Stimulated activated naive CD8-positive, alpha-beta T cell treated with anti-CD3 and anti-CD28 coated beads, Interleukin-15, Interleukin-2, amounts not matched to agents 100 U/mL and 50 U/mL, for 24 hours (primary cell): Measurements from ENCODE around the gene NFE2L2.
"Not testable (repeated sequence)": the region's sequence is repeated elsewhere in the genome, so short reads cannot be mapped to it uniquely, and the experiment has no call there.

Experiments
- ATAC-seq: fragments of 150-1000 bp; cut with Tn5 transposase; one replicate; pipeline ENCODE4 v1.10.0; 2021
- DNase-seq: peaks from one replicate; pipeline ENCODE4 v3.0.0; 2021

NFE2L2 gene

DNA sequence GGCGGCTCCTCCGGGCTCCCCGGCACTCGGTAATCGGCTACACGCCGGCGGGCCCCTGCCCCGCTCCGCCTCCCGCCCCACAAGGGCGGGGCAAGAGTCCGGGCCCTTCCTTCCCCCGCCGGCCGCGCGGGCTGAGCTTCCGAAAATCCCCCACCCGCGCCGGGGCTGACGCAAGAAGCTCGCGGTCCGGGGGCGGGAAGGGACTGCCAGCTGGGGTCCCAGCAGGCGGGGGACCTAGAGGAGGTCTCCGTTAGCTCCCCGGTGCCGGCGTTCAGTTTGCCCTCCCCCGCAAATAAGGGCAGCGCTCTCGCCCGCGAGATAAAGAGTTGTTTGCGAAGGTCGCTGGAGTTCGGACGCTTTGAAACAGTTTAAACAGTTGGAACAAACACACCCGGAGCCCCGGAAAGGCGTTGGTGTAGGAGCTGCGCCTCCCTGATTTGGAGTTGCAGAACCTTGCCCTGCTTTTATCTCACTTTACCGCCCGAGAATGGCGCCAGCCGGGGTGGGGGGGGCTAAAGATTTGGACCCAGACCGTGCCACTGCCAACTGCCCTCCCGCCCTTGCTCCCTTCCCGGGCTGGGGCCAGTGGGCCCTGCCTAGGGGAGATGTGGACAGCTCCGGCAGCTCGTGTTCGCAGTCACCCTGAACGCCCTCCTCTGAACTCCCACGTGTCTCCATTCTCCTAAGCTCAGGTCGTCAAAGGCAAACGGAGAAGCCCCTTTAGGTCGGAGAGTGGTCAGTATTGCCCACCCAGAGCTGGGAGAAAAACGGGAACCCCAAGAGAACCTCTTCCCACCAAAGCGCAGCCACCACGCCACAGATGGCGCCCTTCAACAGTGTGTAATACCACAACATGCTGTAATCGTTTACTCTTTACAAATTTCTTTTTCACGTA is at the start of gene NFE2L2:
Gene NFE2L2 (minus strand): TSS at position 35 of the 895 bp plus-strand sequence. CDS start 151 bp downstream, outside the sequence.
- ATAC-seq (peak; percentile 81), DNase-seq (peak; percentile 98)

GRCh38 chr2:177314194-177314593 is 49.7 kb upstream of the NFE2L2 start:
- DNase-seq (no peak), ATAC-seq (no peak)

DNA sequence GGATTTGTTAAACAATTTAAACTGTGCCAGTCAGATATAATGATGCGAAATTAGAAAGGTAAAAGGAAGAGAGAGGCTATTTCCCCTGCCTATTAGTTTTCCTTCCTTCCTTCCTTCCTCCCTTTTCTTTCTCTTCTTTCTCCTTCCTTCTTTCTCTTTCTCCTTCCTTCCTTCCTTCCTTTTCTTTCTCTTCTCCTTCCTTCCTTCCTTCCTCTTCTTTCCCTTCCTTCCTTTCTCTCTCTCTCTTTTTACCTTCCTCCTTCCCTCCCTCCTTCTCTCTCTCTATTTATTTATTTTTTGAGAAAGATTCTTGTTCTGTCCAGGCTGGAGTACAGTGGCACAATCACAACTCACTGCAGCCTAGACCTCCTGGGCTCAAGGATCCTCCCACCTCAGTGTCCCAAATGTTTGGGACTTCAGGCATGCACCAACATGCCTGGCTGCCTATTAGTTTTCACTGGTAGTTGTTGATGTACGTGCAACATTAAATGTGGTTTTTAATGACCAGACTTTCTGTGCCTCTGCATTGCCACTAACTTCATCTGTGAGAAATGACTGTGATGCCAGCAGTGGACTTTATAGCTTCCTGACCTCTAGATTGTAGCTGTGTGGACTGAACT is 48.7 kb upstream of the NFE2L2 start:
- ATAC-seq (no peak), DNase-seq (no peak)

- ATAC-seq: no peak
- DNase-seq: no peak
Observed at GRCh38 chr2:177312562-177312961, 48.0 kb upstream of the NFE2L2 start.

DNA sequence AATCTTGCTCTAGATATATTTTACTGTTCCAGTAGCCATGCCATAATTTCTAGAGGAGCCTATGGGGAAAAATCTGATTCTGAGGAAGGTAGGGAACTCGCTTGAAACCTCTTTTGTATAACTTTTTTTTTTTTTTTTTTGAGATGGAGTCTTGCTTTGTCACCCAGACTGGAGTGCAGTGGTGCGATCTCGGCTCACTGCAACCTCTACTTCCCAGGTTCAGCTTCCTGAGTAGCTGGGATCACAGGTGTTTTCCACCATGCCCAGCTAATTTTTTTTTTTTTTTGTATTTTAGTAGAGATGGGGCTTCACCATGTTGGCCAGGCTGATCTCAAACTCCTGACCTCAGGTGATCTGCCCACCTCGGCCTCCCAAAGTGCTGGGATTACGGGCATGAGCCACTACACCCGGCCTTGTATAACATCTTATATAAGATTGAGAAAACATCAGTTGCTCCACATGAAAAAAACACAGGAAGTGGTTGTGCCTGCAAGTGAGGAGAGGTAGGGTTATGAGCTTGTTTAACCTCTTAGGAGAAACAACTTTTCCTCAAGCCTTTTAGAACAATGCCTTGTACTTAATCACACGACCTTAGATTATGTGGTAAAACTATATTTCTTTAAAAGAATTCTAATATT is 45.3 kb upstream of the NFE2L2 start:
- ATAC-seq, DNase-seq: not testable (repeated sequence)

DNA sequence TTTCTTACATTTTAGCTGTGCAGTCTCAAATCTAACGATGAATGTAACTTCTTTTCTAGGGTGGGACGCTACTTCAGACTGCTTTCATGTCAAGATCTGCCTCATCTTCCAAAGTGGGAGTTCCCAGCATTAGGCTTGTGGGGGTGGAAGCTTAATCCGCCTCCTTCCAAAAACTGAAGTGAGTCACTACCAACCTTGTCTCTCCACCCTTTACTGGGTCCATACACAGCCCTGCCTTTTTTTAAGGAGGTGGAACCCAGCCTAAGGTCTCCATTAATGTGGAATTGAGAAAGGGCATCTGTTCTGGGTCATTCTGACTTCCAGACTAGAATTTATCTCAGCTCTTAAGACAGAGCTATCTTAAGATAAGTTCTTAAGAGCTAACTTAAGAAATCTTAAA is 42.0 kb upstream of the NFE2L2 start:
- ATAC-seq (no peak), DNase-seq (no peak)

DNA sequence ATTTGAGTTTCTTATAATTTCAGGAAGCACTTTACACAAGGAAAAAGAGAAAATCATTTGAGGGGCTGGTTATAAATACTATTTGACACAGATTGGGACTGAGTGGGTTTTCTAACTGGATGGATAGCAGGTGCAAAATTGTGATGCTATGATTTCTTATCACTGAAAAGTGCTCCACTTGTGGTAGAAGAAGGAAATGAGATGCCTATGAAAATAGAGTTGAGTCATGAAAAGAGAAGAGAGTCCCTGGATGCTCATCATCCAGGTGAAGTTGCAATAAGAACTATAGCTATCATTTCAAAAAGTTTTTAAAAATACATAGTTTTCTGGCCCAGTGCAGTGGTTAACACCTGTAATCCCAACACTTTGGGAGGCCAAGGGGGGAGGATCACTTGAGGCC is 39.4 kb upstream of the NFE2L2 start:
- ATAC-seq: no peak
- no peak for DNase-seq

GRCh38 chr2:177302552-177302951 is 38.0 kb upstream of the NFE2L2 start:
- ATAC-seq (no peak), DNase-seq (no peak)

- ATAC-seq: no peak
- DNase-seq: no peak
Observed at GRCh38 chr2:177298191-177298590, 33.7 kb upstream of the NFE2L2 start.

DNA sequence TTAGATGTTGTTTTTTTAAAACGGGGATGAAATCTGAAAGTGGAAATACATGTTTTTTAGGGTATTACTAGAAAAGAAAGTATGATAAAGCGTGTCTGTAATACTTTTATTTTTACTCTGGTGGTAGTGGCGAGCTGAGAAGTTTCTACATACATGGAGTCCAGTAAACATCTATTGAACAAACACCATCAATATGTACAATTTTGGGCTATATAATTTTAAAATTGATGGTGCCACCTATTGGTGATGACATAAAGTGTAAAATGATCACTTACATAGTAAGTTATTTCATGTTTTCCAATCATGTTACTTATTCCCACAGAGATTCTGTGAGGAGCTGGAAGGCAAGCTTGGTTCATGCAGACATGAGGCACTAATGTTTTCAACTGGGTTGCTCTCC is 31.5 kb upstream of the NFE2L2 start:
- no peak for ATAC-seq
- no peak for DNase-seq

DNA sequence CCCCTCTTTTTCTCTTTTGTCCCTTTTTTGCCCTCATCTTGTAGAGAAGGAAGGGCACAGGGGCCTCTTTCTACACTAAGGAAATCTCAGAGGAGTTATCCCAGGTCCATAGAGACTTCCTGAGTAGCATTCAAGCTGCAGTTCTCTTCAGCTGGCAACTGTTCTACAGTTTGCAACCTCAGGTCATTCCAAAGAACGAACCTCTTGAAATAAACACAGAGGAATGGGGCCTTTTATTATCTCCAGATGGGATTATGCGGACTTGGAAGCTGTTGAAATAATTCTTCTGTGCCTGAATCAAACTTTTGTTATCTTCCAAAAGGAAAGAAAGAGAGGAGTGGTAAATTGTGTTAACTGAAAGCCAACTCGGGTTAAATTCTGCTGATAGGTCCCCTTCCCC is 31.0 kb upstream of the NFE2L2 start:
- DNase-seq (no peak), ATAC-seq (no peak)

DNA sequence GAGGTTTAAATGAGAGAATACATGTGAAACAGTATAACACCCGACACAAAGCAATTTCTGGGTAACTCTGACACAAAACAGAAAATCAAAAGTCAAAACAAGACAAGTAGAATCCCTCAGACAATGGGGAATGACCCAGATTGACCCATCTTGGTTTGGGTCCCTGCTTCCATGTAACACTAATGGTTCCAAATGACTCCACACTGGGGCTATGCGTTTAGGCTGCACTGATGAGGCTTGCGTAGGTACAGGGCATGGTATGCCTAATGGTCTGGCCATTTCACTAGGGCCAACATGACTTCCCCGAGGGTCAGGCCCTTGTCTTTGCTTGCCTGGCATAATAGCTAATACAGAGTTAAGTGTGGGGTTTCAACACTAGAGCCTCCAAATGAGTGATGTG is 27.2 kb upstream of the NFE2L2 start:
- DNase-seq: no peak

DNA sequence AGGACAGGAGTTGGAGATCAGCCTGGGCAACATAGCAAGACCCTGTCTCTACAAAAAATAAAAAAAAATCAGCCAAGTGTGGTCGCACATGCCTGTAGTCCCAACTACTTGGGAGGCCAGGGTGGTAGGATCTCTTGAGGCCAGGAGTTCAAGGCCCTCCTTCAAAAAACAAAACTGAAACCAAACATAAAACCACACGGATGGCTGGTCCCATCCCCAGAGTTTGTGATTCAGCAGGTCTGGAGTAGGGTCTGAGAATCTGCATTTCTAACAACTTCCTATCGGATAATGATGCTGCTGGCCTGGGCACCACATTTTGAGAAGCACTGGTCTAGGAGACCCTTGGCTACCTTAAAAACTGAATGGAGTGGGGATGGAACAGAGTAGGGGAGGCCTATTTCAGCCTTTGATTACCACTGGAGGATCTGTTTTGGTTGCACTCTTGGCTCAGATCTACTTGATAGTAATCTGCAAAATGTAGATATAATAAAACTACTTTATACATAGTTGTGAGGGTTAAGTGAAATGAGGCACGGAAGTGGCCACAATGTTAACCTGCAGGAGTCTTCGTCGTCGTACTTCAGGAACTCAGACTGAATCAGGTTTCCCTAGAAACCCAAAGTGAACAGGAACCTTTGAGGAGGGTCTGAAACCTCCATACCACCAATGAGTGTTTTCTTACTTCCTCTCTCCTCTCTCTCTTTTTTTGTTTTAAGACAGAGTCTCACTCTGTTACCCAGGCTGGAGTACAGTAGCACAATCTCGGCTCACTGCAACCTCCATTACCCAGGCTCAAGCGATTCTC is 25.5 kb upstream of the NFE2L2 start:
- DNase-seq: no peak
- ATAC-seq: peak; percentile 47

More for the DNA sequence above, 27.2 kb upstream of the NFE2L2 start:
- peak; percentile 52 for ATAC-seq

DNA sequence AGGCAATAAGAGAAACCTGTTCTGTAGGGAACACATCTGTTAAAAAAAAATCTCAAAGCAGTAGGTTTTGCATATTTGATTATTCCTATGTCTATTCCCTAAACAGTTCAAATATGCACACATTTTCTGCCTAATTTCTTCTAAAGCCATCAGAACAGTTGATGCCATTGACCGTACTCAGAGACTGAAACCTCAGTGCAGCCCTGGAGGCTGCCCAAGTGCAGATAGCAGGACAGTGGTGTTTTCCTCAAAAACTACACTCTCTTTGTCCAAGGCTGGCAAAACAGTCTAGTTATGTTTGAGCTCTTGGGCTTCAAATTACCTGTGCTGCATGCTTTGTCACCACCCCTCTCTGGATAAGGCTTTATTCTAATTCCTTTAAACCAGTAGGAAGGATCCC is 23.3 kb upstream of the NFE2L2 start:
- no peak for ATAC-seq

DNA sequence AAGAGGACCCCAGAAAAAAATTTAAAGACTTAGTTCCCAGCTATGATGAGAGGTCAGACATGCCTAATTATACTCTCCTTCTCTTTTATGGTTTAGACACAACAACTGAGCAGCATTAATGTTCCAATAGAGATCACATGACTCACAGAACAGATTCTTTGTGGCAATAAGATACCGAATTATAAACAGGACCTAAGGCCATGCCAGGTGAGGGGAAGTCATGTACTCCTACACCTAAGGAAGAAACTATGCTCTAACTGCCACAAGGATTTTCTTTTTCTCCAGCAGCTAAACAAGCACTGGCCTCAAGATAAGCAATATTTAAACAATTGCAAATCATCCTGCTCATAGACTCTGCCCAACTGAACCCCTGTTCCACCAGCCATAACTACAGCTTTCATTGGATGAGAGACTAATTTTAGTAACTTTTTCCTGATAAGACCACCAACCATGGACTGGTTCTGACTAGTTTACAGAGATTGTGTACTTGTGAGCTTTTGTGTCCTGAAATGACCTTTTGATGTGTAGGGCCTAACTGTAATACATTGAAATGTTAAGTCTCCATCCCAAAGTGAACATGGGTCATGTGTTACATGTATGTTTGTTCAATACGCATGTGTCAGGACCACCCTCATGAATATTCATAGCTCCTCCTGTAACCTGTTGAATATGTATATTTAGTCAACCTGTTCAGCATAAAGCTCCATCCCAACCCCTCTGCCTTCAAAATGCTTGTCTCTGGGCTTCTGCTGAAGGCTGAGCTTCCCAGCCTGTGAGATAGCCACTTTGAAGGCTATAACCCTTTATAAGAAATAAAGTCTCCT is 21.6 kb upstream of the NFE2L2 start:
- DNase-seq (no peak), ATAC-seq (no peak)

More for the DNA sequence above, 23.3 kb upstream of the NFE2L2 start:
- no peak for DNase-seq

GRCh38 chr2:177284531-177284930 is 20.0 kb upstream of the NFE2L2 start:
- DNase-seq: no peak
- ATAC-seq: no peak

GRCh38 chr2:177283906-177284305 is 19.4 kb upstream of the NFE2L2 start:
- no peak for DNase-seq
- no peak for ATAC-seq

GRCh38 chr2:177282787-177283572 is 18.5 kb upstream of the NFE2L2 start:
- DNase-seq: no peak
- ATAC-seq: no peak

DNA sequence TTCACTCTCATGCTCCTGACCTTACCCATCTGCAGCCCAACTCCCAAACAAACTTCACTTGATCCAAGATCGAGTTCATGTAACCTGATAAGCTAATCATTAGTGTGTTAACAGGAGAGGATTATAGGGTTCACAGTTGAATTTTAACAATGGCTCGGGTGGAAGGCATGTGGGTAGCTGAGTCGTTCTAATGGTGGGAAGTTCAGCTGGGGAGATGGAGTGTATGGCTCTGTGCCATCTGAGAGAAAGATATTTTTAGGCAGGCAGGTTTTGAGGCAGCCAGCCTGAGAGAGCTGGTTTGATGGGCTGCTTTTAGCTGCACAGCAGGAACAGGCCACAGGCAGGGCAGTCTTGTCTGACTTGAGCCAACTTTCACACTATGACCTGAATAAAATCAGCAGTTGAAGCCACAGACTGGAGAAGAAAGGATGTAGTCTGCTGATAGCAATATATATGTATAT is 17.7 kb upstream of the NFE2L2 start:
- no peak for DNase-seq
- ATAC-seq: no peak
